Stomach smooth muscle (tissue), 2 donors: Measurements from ENCODE around the gene GATAD2A.

Source experiments
- H3K27ac ChIP-seq: one replicate; pipeline ENCODE4 v1.7.0; 2013; ENCODE audit warnings: mild to moderate bottlenecking, low read length, inconsistent platforms
- H3K27me3 ChIP-seq, 2 donors: one replicate each; pipeline ENCODE4 v1.7.0; 2013; ENCODE audit warnings: low read length in 2 of 2; ENCODE audit not compliant: insufficient read depth in 2 of 2, control insufficient read depth in 1 of 2
- H3K36me3 ChIP-seq, 2 donors: one replicate each; pipeline ENCODE4 v1.7.0; 2013; ENCODE audit warnings: low read length in 2 of 2; ENCODE audit not compliant: control insufficient read depth in 2 of 2, insufficient read depth in 2 of 2
- H3K4me1 ChIP-seq: one replicate; pipeline ENCODE4 v1.7.0; 2013; ENCODE audit warnings: low read length; ENCODE audit not compliant: control insufficient read depth, insufficient read depth
- H3K4me3 ChIP-seq, 2 donors: one replicate each; pipeline ENCODE4 v1.7.0; 2013; ENCODE audit warnings: low read length in 2 of 2
- H3K9ac ChIP-seq, 2 donors: one replicate each; pipeline ENCODE4 v1.7.0; 2013; ENCODE audit warnings: low read length in 2 of 2, mild to moderate bottlenecking in 1 of 2
- H3K9me3 ChIP-seq, 2 donors: one replicate each; pipeline ENCODE4 v1.7.0; 2013; ENCODE audit warnings: low read length in 2 of 2; ENCODE audit not compliant: control insufficient read depth in 2 of 2
- donor health status: healthy.
- donor health status: Pancreatic carcinoma.

GATAD2A gene

GRCh38 chr19:19545707-19546106, 140.2 kb downstream of the GATAD2A start:
- H3K4me3 ChIP-seq, result no peak overlapping the region
- H3K27ac ChIP-seq, result no peak overlapping the region
- no peak overlapping the region for H3K9ac ChIP-seq
- H3K36me3 ChIP-seq, result no peaks in the 10 kb centered on the region
- no peaks in the 10 kb centered on the region for H3K9me3 ChIP-seq
- peaks cover 9% of the 10 kb centered on the region for H3K4me1 ChIP-seq
- peaks cover 50 to 52% of the 10 kb centered on the region in 2 donors for H3K27me3 ChIP-seq

- H3K4me3 ChIP-seq, result no peak overlapping the region
- H3K4me1 ChIP-seq, result peaks cover 3% of the 10 kb centered on the region
- H3K36me3 ChIP-seq, result no peaks in the 10 kb centered on the region
- no peaks in the 10 kb centered on the region for H3K9me3 ChIP-seq
- no peak overlapping the region for H3K9ac ChIP-seq
- peaks cover 40 to 44% of the 10 kb centered on the region in 2 donors for H3K27me3 ChIP-seq
- no peak overlapping the region for H3K27ac ChIP-seq
These were observed 141.3 kb downstream of the GATAD2A start for GRCh38 chr19:19546751-19547162.

- H3K27ac ChIP-seq, result no peak overlapping the region
- no peaks in the 10 kb centered on the region for H3K36me3 ChIP-seq
- H3K9me3 ChIP-seq, result no peaks in the 10 kb centered on the region
- H3K9ac ChIP-seq, result no peak overlapping the region
- peaks cover 31 to 33% of the 10 kb centered on the region in 2 donors for H3K27me3 ChIP-seq
- no peak overlapping the region for H3K4me3 ChIP-seq
- no peaks in the 10 kb centered on the region for H3K4me1 ChIP-seq
These were observed 142.3 kb downstream of the GATAD2A start for GRCh38 chr19:19547674-19548336.

GRCh38 chr19:19548915-19549759, 143.7 kb downstream of the GATAD2A start:
- Histone ChIP-seq H3K4me3 (no peak overlapping the region), H3K9ac (no peak overlapping the region), H3K27ac (no peak overlapping the region), H3K27me3 (peaks cover 22 to 23% of the 10 kb centered on the region in 2 donors), H3K4me1 (no peaks in the 10 kb centered on the region), H3K9me3 (no peaks in the 10 kb centered on the region), H3K36me3 (no peaks in the 10 kb centered on the region)

GRCh38 chr19:19549804-19550464, 144.5 kb downstream of the GATAD2A start:
- Histone ChIP-seq H3K27me3 (peaks cover 22 to 25% of the 10 kb centered on the region in 2 donors), H3K36me3 (no peaks in the 10 kb centered on the region), H3K27ac (no peak overlapping the region), H3K9me3 (no peaks in the 10 kb centered on the region), H3K4me1 (no peaks in the 10 kb centered on the region), H3K4me3 (no peak overlapping the region), H3K9ac (no peak overlapping the region)

GRCh38 chr19:19550485-19550929, 145.0 kb downstream of the GATAD2A start:
- no peaks in the 10 kb centered on the region for H3K36me3 ChIP-seq
- H3K27ac ChIP-seq, result no peak overlapping the region
- H3K27me3 ChIP-seq, result peaks cover 22 to 25% of the 10 kb centered on the region in 2 donors
- no peaks in the 10 kb centered on the region for H3K4me1 ChIP-seq
- H3K9ac ChIP-seq, result no peak overlapping the region
- no peaks in the 10 kb centered on the region for H3K9me3 ChIP-seq
- H3K4me3 ChIP-seq, result no peak overlapping the region

- no peak overlapping the region for H3K27ac ChIP-seq
- H3K27me3 ChIP-seq, result peaks cover 20 to 25% of the 10 kb centered on the region in 2 donors
- H3K4me1 ChIP-seq, result no peaks in the 10 kb centered on the region
- H3K36me3 ChIP-seq, result no peaks in the 10 kb centered on the region
- no peak overlapping the region for H3K4me3 ChIP-seq
- no peaks in the 10 kb centered on the region for H3K9me3 ChIP-seq
- H3K9ac ChIP-seq, result no peak overlapping the region
These were observed 145.7 kb downstream of the GATAD2A start for GRCh38 chr19:19550972-19551852.

- Histone ChIP-seq H3K9ac (no peak overlapping the region), H3K9me3 (no peaks in the 10 kb centered on the region), H3K4me1 (no peaks in the 10 kb centered on the region), H3K36me3 (no peaks in the 10 kb centered on the region), H3K27ac (no peak overlapping the region), H3K27me3 (peaks cover 20 to 23% of the 10 kb centered on the region in 2 donors), H3K4me3 (no peak overlapping the region)
These were observed 146.3 kb downstream of the GATAD2A start for GRCh38 chr19:19551853-19552192.

- no peak overlapping the region for H3K4me3 ChIP-seq
- no peaks in the 10 kb centered on the region for H3K36me3 ChIP-seq
These were observed 147.3 kb downstream of the GATAD2A start for GRCh38 chr19:19552798-19553197.

GRCh38 chr19:19553670-19554069, 148.2 kb downstream of the GATAD2A start:
- no peaks in the 10 kb centered on the region for H3K4me1 ChIP-seq
- H3K9ac ChIP-seq, result no peak overlapping the region
- no peaks in the 10 kb centered on the region for H3K36me3 ChIP-seq
- peaks cover 17 to 18% of the 10 kb centered on the region in 2 donors for H3K27me3 ChIP-seq
- H3K9me3 ChIP-seq, result no peaks in the 10 kb centered on the region
- H3K4me3 ChIP-seq, result no peak overlapping the region
- H3K27ac ChIP-seq, result no peak overlapping the region

More at GRCh38 chr19:19552798-19553197, 147.3 kb downstream of the GATAD2A start:
- H3K27ac ChIP-seq, result no peak overlapping the region
- no peaks in the 10 kb centered on the region for H3K4me1 ChIP-seq
- H3K9me3 ChIP-seq, result no peaks in the 10 kb centered on the region
- H3K27me3 ChIP-seq, result peaks cover 17 to 18% of the 10 kb centered on the region in 2 donors
- no peak overlapping the region for H3K9ac ChIP-seq
